Measurements from ENCODE around the gene SIRT3.

DNA sequence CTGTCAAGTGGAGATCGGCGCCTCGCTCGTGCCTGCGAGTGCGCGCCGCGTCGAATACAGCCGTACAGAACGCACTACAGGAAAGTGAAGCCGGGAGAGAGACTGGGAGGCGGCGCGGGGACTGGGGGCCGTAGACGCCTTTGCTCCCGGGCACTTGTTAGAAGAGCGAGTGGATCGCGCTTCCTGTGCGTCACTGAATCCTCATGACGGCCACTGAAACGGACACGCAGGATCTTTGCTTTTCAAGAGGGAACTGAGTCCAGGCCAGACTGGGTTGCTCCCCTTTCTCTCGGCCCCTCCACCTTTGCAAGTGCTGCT, 28.3 kb downstream of the SIRT3 start:
- TF ChIP-seq, protein P1, sequence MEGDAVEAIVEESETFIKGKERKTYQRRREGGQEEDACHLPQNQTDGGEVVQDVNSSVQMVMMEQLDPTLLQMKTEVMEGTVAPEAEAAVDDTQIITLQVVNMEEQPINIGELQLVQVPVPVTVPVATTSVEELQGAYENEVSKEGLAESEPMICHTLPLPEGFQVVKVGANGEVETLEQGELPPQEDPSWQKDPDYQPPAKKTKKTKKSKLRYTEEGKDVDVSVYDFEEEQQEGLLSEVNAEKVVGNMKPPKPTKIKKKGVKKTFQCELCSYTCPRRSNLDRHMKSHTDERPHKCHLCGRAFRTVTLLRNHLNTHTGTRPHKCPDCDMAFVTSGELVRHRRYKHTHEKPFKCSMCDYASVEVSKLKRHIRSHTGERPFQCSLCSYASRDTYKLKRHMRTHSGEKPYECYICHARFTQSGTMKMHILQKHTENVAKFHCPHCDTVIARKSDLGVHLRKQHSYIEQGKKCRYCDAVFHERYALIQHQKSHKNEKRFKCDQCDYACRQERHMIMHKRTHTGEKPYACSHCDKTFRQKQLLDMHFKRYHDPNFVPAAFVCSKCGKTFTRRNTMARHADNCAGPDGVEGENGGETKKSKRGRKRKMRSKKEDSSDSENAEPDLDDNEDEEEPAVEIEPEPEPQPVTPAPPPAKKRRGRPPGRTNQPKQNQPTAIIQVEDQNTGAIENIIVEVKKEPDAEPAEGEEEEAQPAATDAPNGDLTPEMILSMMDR (optimal IDR thresholded peaks at IDR 0.05 in 1 of 3, IDR thresholded peaks at IDR 0.05 in 1 of 3, conservative IDR thresholded peaks at IDR 0.05 in 1 of 3; ENCODE audit: extremely low read depth in 1 of 3, insufficient read depth in 2 of 3, low read length in 3 of 3): no peak
- no peak for TF ChIP-seq EZH2 (IDR thresholded peaks at IDR 0.05; ENCODE audit: low read length)

Data from keratinocyte (primary cell).